BLaER1 treated with 17β-estradiol and CSF1 and Interleukin-3, amounts not matched to agents 10 nM and 100 nM (cell line): ENCODE results near the gene HPGD.

ENCODE experiments used
- H3K27ac ChIP-seq, 11 experiments: shearing (Covaris generic); formaldehyde crosslinking; 2 replicates each; pipeline ENCODE4 v1.8.1; 2022
- H3K27me3 ChIP-seq, 11 experiments: shearing (Covaris generic); formaldehyde crosslinking; 2 replicates each; pipeline ENCODE4 v1.8.1; 2022
- H3K36me3 ChIP-seq, 11 experiments: shearing (Covaris generic); formaldehyde crosslinking; 2 replicates each; pipeline ENCODE4 v1.8.1; 2022
- H3K4me1 ChIP-seq, 10 experiments: shearing (Covaris generic); formaldehyde crosslinking; 2 replicates each; pipeline ENCODE4 v1.8.1; 2022
- H3K4me2 ChIP-seq, 11 experiments: shearing (Covaris generic); formaldehyde crosslinking; 2 replicates each; pipeline ENCODE4 v1.8.1; 2022
- H3K4me3 ChIP-seq, 10 experiments: shearing (Covaris generic); formaldehyde crosslinking; 2 replicates each; pipeline ENCODE4 v1.8.1; 2022
- H3K9ac ChIP-seq, 11 experiments: shearing (Covaris generic); formaldehyde crosslinking; 2 replicates each; pipeline ENCODE4 v1.8.1; 2022
- H3K9me3 ChIP-seq, 11 experiments: shearing (Covaris generic); formaldehyde crosslinking; replicated peaks in 1 of 11; 2 replicates each; pipeline ENCODE4 v1.8.1; 2022
- H4K20me1 ChIP-seq, 11 experiments: shearing (Covaris generic); formaldehyde crosslinking; 2 replicates each; pipeline ENCODE4 v1.8.1; 2022
- Cebpa-rat ChIP-seq, 11 experiments: shearing (Covaris generic); IDR thresholded peaks; 2 replicates each; pipeline ENCODE4 v1.8.1; 2022

The HPGD gene

GRCh38 chr4:174444390-174444789 lies 77.9 kb downstream of the HPGD start:
- no peak for TF ChIP-seq Cebpa-rat (IDR thresholded peaks at IDR 0.05)
- H3K4me2 ChIP-seq, result no peak overlapping the region
- H3K4me1 ChIP-seq, result peaks cover 0 to 10% (median 0%) of the 10 kb centered on the region in 10 experiments; a peak in 3 of 20 replicates
- peaks cover 0 to 15% (median 0%) of the 10 kb centered on the region in 11 experiments; a peak in 5 of 22 replicates for H3K9me3 ChIP-seq
- no peaks in the 10 kb centered on the region for H4K20me1 ChIP-seq
- H3K9ac ChIP-seq, result no peak overlapping the region
- H3K27ac ChIP-seq, result no peak overlapping the region
- H3K27me3 ChIP-seq, result no peaks in the 10 kb centered on the region
- no peak overlapping the region for H3K4me3 ChIP-seq
- H3K36me3 ChIP-seq, result no peaks in the 10 kb centered on the region
